Uterus (tissue), 2 donors: ENCODE data around the gene RTN1.

Experiments
- CTCF ChIP-seq, 4 experiments: fragments of 200-600 bp in 2 of 4; fragments of 450-650 bp in 2 of 4; sonication (generic) in 2 of 4; IDR thresholded peaks; one replicate each; pipeline ENCODE4 v1.5.1; 2016 to 2019; ENCODE audit warnings: antibody characterized with exemption in 4 of 4, mild to moderate bottlenecking in 2 of 4, moderate library complexity in 1 of 4
- POLR2A ChIP-seq, 2 donors: fragments of 450-650 bp; IDR thresholded peaks; one replicate each; pipeline ENCODE4 v1.6.1; 2016; ENCODE audit warnings: antibody characterized with exemption in 2 of 2, mild to moderate bottlenecking in 1 of 2, moderate library complexity in 1 of 2

GRCh38 chr14:59634617-59635016, 236.0 kb downstream of the RTN1 start:
- TF ChIP-seq POLR2A (IDR thresholded peaks at IDR 0.05) (no peak), CTCF (IDR thresholded peaks at IDR 0.05) (no peak)
